IPS-15b (cell line): ENCODE results near the gene MACROD1.
"Not testable (repeated sequence)": the region's sequence is repeated elsewhere in the genome, so short reads cannot be mapped to it uniquely, and the experiment has no call there.

Source experiments
- H3K27me3 ChIP-seq: one replicate; pipeline ENCODE4 v1.6.1; 2013; ENCODE audit warnings: low read length; ENCODE audit not compliant: control insufficient read depth, insufficient read depth
- H3K36me3 ChIP-seq: one replicate; pipeline ENCODE4 v1.6.1; 2013; ENCODE audit warnings: low read length; ENCODE audit not compliant: control insufficient read depth, insufficient read depth
- H3K4me1 ChIP-seq: one replicate; pipeline ENCODE4 v1.6.1; 2013; ENCODE audit warnings: mild to moderate bottlenecking, low read length; ENCODE audit not compliant: control insufficient read depth, insufficient read depth
- H3K4me3 ChIP-seq: one replicate; pipeline ENCODE4 v1.5.1; 2013; ENCODE audit warnings: low read depth, low read length
- H3K9ac ChIP-seq: one replicate; pipeline ENCODE4 v1.6.1; 2013; ENCODE audit warnings: low read depth, mild to moderate bottlenecking, low read length
- H3K9me3 ChIP-seq: one replicate; pipeline ENCODE4 v1.6.1; 2013; ENCODE audit warnings: mild to moderate bottlenecking, low read length; ENCODE audit not compliant: control insufficient read depth, insufficient read depth

Gene MACROD1

GRCh38 chr11:64180891-64181290, 15.0 kb upstream of the MACROD1 start:
- Histone ChIP-seq H3K9me3 (no peaks in the 10 kb centered on the region), H3K27me3 (no peaks in the 10 kb centered on the region), H3K4me3 (no peak overlapping the region), H3K9ac (no peak overlapping the region), H3K36me3 (no peaks in the 10 kb centered on the region), H3K4me1 (peaks cover 3% of the 10 kb centered on the region)

- Histone ChIP-seq H3K4me3 (no peak overlapping the region), H3K4me1 (peaks cover 3% of the 10 kb centered on the region), H3K9ac (no peak overlapping the region)
These were observed 13.2 kb upstream of the MACROD1 start for GRCh38 chr11:64178951-64179639.

GRCh38 chr11:64178203-64178602, 12.3 kb upstream of the MACROD1 start:
- H3K4me1 ChIP-seq: no peaks in the 10 kb centered on the region
- H3K9ac ChIP-seq: no peak overlapping the region
- H3K4me3 ChIP-seq: no peak overlapping the region
- no peaks in the 10 kb centered on the region for H3K27me3 ChIP-seq
- no peaks in the 10 kb centered on the region for H3K9me3 ChIP-seq
- H3K36me3 ChIP-seq: no peaks in the 10 kb centered on the region

More at GRCh38 chr11:64178951-64179639, 13.2 kb upstream of the MACROD1 start:
- Histone ChIP-seq H3K27me3 (no peaks in the 10 kb centered on the region), H3K36me3 (no peaks in the 10 kb centered on the region), H3K9me3 (no peaks in the 10 kb centered on the region)

GRCh38 chr11:64176751-64177150, 10.8 kb upstream of the MACROD1 start:
- Histone ChIP-seq H3K9ac (no peak overlapping the region), H3K36me3 (no peaks in the 10 kb centered on the region), H3K9me3 (no peaks in the 10 kb centered on the region), H3K27me3 (no peaks in the 10 kb centered on the region), H3K4me1 (no peaks in the 10 kb centered on the region), H3K4me3 (no peak overlapping the region)

GRCh38 chr11:64173616-64174355, 7.9 kb upstream of the MACROD1 start:
- Histone ChIP-seq H3K9ac (no peak overlapping the region), H3K36me3 (no peaks in the 10 kb centered on the region)

GRCh38 chr11:64170419-64170818, 4.5 kb upstream of the MACROD1 start:
- Histone ChIP-seq H3K27me3 (no peaks in the 10 kb centered on the region), H3K9ac (no peak overlapping the region), H3K36me3 (no peaks in the 10 kb centered on the region), H3K4me3 (no peak overlapping the region), H3K4me1 (no peaks in the 10 kb centered on the region), H3K9me3 (no peaks in the 10 kb centered on the region)

More at GRCh38 chr11:64173616-64174355, 7.9 kb upstream of the MACROD1 start:
- H3K27me3 ChIP-seq: no peaks in the 10 kb centered on the region
- no peak overlapping the region for H3K4me3 ChIP-seq
- no peaks in the 10 kb centered on the region for H3K4me1 ChIP-seq
- H3K9me3 ChIP-seq: no peaks in the 10 kb centered on the region

- Histone ChIP-seq H3K27me3 (no peaks in the 10 kb centered on the region), H3K4me1 (peaks cover 4% of the 10 kb centered on the region), H3K9ac (no peak overlapping the region), H3K36me3 (no peaks in the 10 kb centered on the region), H3K4me3 (peak overlapping the region; percentile 63), H3K9me3 (no peaks in the 10 kb centered on the region)
These were observed 452 bp downstream of the MACROD1 start for GRCh38 chr11:64165481-64165841.

- Histone ChIP-seq H3K9ac (no peak overlapping the region), H3K27me3 (no peaks in the 10 kb centered on the region), H3K9me3 (no peaks in the 10 kb centered on the region), H3K36me3 (no peaks in the 10 kb centered on the region), H3K4me1 (peaks cover 4% of the 10 kb centered on the region), H3K4me3 (peak overlapping the region; percentile 10)
These were observed 1.3 kb downstream of the MACROD1 start for GRCh38 chr11:64164392-64165312.

GRCh38 chr11:64163951-64164350, 2.0 kb downstream of the MACROD1 start:
- H3K27me3 ChIP-seq: no peaks in the 10 kb centered on the region
- H3K4me1 ChIP-seq: peaks cover 4% of the 10 kb centered on the region
- no peaks in the 10 kb centered on the region for H3K9me3 ChIP-seq
- H3K36me3 ChIP-seq: no peaks in the 10 kb centered on the region
- no peak overlapping the region for H3K9ac ChIP-seq
- no peak overlapping the region for H3K4me3 ChIP-seq

GRCh38 chr11:64162769-64163168, 3.1 kb downstream of the MACROD1 start:
- not testable (repeated sequence) for H3K27me3 ChIP-seq, H3K4me3 ChIP-seq, H3K9me3 ChIP-seq, H3K36me3 ChIP-seq, H3K4me1 ChIP-seq, H3K9ac ChIP-seq

- Histone ChIP-seq H3K4me3 (no peak overlapping the region), H3K9ac (no peak overlapping the region), H3K9me3 (no peaks in the 10 kb centered on the region), H3K27me3 (no peaks in the 10 kb centered on the region), H3K36me3 (no peaks in the 10 kb centered on the region), H3K4me1 (peaks cover 4% of the 10 kb centered on the region)
These were observed 4.9 kb downstream of the MACROD1 start for GRCh38 chr11:64161037-64161436.
